ENCODE results near the gene GRK4. TPM values are rescaled to one million over a fixed set of nuclear protein-coding genes. Genes with fewer than 3 reads are reported as not detected.
"Not testable (repeated sequence)": the region's sequence is repeated elsewhere in the genome, so short reads cannot be mapped to it uniquely, and the experiment has no call there.

GRK4 gene
- total RNA-seq, 3 donors from 2014 or later (not counting 1 experiment from before 2014, with no cell fraction given), result 2.0 to 6.4 (median 5.1) TPM

- Mint-ChIP-seq H3K36me3 (no peaks in the 10 kb centered on the region), H3K27me3 (ENCODE audit: low read depth in 2 of 2) (no peaks in the 10 kb centered on the region), H3K4me3 (peak overlapping the region; percentile 70), H3K9me3 (no peaks in the 10 kb centered on the region), H3K27ac (peak overlapping the region; percentile 71 to 83), H3K4me1 (peaks cover 31 to 42% of the 10 kb centered on the region in 2 donors)
- no peak for TF ChIP-seq CTCF (IDR thresholded peaks at IDR 0.05)
- ATAC-seq, result no peak
- Histone ChIP-seq H3K4me1 (ENCODE audit: control insufficient read depth, insufficient read depth, low read length) (peaks cover 68% of the 10 kb centered on the region), H3K4me3 (ENCODE audit: low read length) (no peak overlapping the region), H3K27ac (ENCODE audit: low read length) (peak overlapping the region; percentile 36), H3K27me3 (ENCODE audit: control insufficient read depth, insufficient read depth, low read length) (no peaks in the 10 kb centered on the region), H3K9me3 (ENCODE audit: control insufficient read depth, insufficient read depth, low read length) (no peaks in the 10 kb centered on the region), H3K36me3 (ENCODE audit: control insufficient read depth, insufficient read depth, low read length) (peaks cover 46% of the 10 kb centered on the region)
- DNase-seq, result peak; percentile 13 to 72
- intact Hi-C loops (cut with micrococcal nuclease), result loop anchor here (10.0 kb wide), 2 partner anchors 123 to 173 kb away; no protein-coding TSS in a partner anchor
- WGBS (ENCODE audit: insufficient coverage), result 80% methylated on average over 23 of the region's 23 CpGs
Measured at GRCh38 chr4:2937146-2937857, 26.1 kb upstream of the GRK4 start.

GRCh38 chr4:2937986-2938385, 25.4 kb upstream of the GRK4 start:
- DNase-seq, result no peak
- H3K27me3 ChIP-seq (ENCODE audit: control insufficient read depth, insufficient read depth, low read length), result no peaks in the 10 kb centered on the region
- 84% methylated on average over 9 of the region's 12 CpGs for WGBS (ENCODE audit: insufficient coverage)
- H3K36me3 ChIP-seq (ENCODE audit: control insufficient read depth, insufficient read depth, low read length), result peaks cover 47% of the 10 kb centered on the region
- H3K4me1 Mint-ChIP-seq, result peaks cover 29 to 44% of the 10 kb centered on the region in 2 donors
- intact Hi-C loops (cut with micrococcal nuclease), result loop anchor here (10.0 kb wide), 2 partner anchors 123 to 173 kb away; no protein-coding TSS in a partner anchor
- ATAC-seq, result no peak
- no peaks in the 10 kb centered on the region for H3K27me3 Mint-ChIP-seq (ENCODE audit: low read depth in 2 of 2)
- H3K4me1 ChIP-seq (ENCODE audit: control insufficient read depth, insufficient read depth, low read length), result peaks cover 68% of the 10 kb centered on the region
- no peak overlapping the region for H3K27ac Mint-ChIP-seq
- H3K4me3 Mint-ChIP-seq, result no peak overlapping the region
- no peak overlapping the region for H3K4me3 ChIP-seq (ENCODE audit: low read length)
- H3K27ac ChIP-seq (ENCODE audit: low read length), result no peak overlapping the region
- no peaks in the 10 kb centered on the region for H3K9me3 ChIP-seq (ENCODE audit: control insufficient read depth, insufficient read depth, low read length)
- H3K36me3 Mint-ChIP-seq, result no peaks in the 10 kb centered on the region
- TF ChIP-seq CTCF (IDR thresholded peaks at IDR 0.05), result no peak
- no peaks in the 10 kb centered on the region for H3K9me3 Mint-ChIP-seq

- not testable (repeated sequence) for H3K27ac ChIP-seq (ENCODE audit: low read length); H3K9me3 Mint-ChIP-seq; H3K4me3 Mint-ChIP-seq; H3K4me3 ChIP-seq (ENCODE audit: low read length); H3K36me3 Mint-ChIP-seq; H3K27ac Mint-ChIP-seq; H3K27me3 Mint-ChIP-seq (ENCODE audit: low read depth in 2 of 2); ATAC-seq; H3K27me3 ChIP-seq (ENCODE audit: control insufficient read depth, insufficient read depth, low read length); H3K9me3 ChIP-seq (ENCODE audit: control insufficient read depth, insufficient read depth, low read length)
- DNase-seq, result peak in 1 of 2 donors; percentile 8
- WGBS (ENCODE audit: insufficient coverage), result 89% methylated on average over 10 of the region's 10 CpGs
- intact Hi-C loops (cut with micrococcal nuclease), result loop anchor here (10.0 kb wide), 2 partner anchors 124 to 174 kb away; no protein-coding TSS in a partner anchor
- Histone ChIP-seq H3K4me1 (ENCODE audit: control insufficient read depth, insufficient read depth, low read length) (peaks cover 67% of the 10 kb centered on the region), H3K36me3 (ENCODE audit: control insufficient read depth, insufficient read depth, low read length) (peaks cover 47% of the 10 kb centered on the region)
- H3K4me1 Mint-ChIP-seq, result peaks cover 27 to 43% of the 10 kb centered on the region in 2 donors
Measured at GRCh38 chr4:2938411-2938810, 25.0 kb upstream of the GRK4 start.

- peaks cover 50% of the 10 kb centered on the region for H3K36me3 ChIP-seq (ENCODE audit: control insufficient read depth, insufficient read depth, low read length)
- no peaks in the 10 kb centered on the region for H3K27me3 ChIP-seq (ENCODE audit: control insufficient read depth, insufficient read depth, low read length)
- intact Hi-C loops (cut with micrococcal nuclease), result loop anchor here (10.0 kb wide), 2 partner anchors 124 to 174 kb away; no protein-coding TSS in a partner anchor
- no peaks in the 10 kb centered on the region for H3K9me3 Mint-ChIP-seq
- no peak for ATAC-seq
- no peak overlapping the region for H3K27ac Mint-ChIP-seq
- H3K9me3 ChIP-seq (ENCODE audit: control insufficient read depth, insufficient read depth, low read length), result no peaks in the 10 kb centered on the region
- H3K27ac ChIP-seq (ENCODE audit: low read length), result no peak overlapping the region
- peak in 1 of 2 donors; percentile 10 for DNase-seq
- no peak overlapping the region for H3K4me3 ChIP-seq (ENCODE audit: low read length)
- WGBS (ENCODE audit: insufficient coverage), result 84% methylated on average over 14 of the region's 14 CpGs
- no peaks in the 10 kb centered on the region for H3K36me3 Mint-ChIP-seq
- TF ChIP-seq CTCF (IDR thresholded peaks at IDR 0.05), result no peak
- H3K27me3 Mint-ChIP-seq (ENCODE audit: low read depth in 2 of 2), result no peaks in the 10 kb centered on the region
- H3K4me3 Mint-ChIP-seq, result no peak overlapping the region
- H3K4me1 Mint-ChIP-seq, result peaks cover 27 to 40% of the 10 kb centered on the region in 2 donors
- peaks cover 62% of the 10 kb centered on the region for H3K4me1 ChIP-seq (ENCODE audit: control insufficient read depth, insufficient read depth, low read length)
Measured at GRCh38 chr4:2938906-2939305, 24.5 kb upstream of the GRK4 start.
